Stomach (tissue), 9 donors: ENCODE data around the gene CDC42BPB. TPM values are rescaled to one million over a fixed set of nuclear protein-coding genes. Genes with fewer than 3 reads are reported as not detected.

Source experiments
- DNase-seq, 2 donors: peaks; one replicate each; pipeline versions ENCODE4 v3.0.0 to v3.0.0-alpha.2; 2013 to 2019
- H3K27ac ChIP-seq, 5 donors: fragments of 200-600 bp in 4 of 5; sonication (generic) in 4 of 5; one replicate each; pipeline ENCODE4 v1.5.1; 2013 to 2019; ENCODE audit warnings: mild to moderate bottlenecking in 1 of 5, moderate library complexity in 1 of 5
- H3K27me3 ChIP-seq, 3 donors: fragments of 200-600 bp; sonication (generic); one replicate each; pipeline ENCODE4 v1.5.1; 2017 to 2019; ENCODE audit warnings: mixed run types in 1 of 3
- H3K36me3 ChIP-seq, 4 donors: fragments of 200-600 bp; sonication (generic); 1 replicate in 3 of 4; 2 replicates in 1 of 4; pipeline ENCODE4 v1.5.1; 2016 to 2019
- H3K4me1 ChIP-seq, 4 donors: fragments of 200-600 bp; sonication (generic); one replicate each; pipeline ENCODE4 v1.5.1; 2016 to 2019
- H3K4me3 ChIP-seq, 4 donors: fragments of 200-600 bp; sonication (generic) in 3 of 4; one replicate each; pipeline ENCODE4 v1.5.1; 2016 to 2019; ENCODE audit warnings: mild to moderate bottlenecking in 1 of 4
- H3K9me3 ChIP-seq, 4 donors: fragments of 200-600 bp; sonication (generic); one replicate each; pipeline ENCODE4 v1.5.1; 2016 to 2019
- CTCF ChIP-seq, 7 experiments: fragments of 450-650 bp in 4 of 7; fragments of 200-600 bp in 3 of 7; sonication (generic) in 3 of 7; IDR thresholded peaks; one replicate each; pipeline ENCODE4 v1.5.1; 2016 to 2019; ENCODE audit warnings: antibody characterized with exemption in 7 of 7, control low read depth in 2 of 7, mild to moderate bottlenecking in 1 of 7
- EP300 ChIP-seq: sonication (generic); formaldehyde crosslinking; IDR thresholded peaks from one replicate; pipeline ENCODE4 v1.6.1; 2017; ENCODE audit warnings: antibody characterized with exemption
- POLR2A ChIP-seq, 4 donors: fragments of 450-650 bp; IDR thresholded peaks; one replicate each; pipeline ENCODE4 v1.6.1; 2016; ENCODE audit warnings: antibody characterized with exemption in 4 of 4, control low read depth in 2 of 4, mild to moderate bottlenecking in 1 of 4, moderate library complexity in 1 of 4
- POLR2AphosphoS5 ChIP-seq, 3 donors: sonication (generic); formaldehyde crosslinking; IDR thresholded peaks; one replicate each; pipeline ENCODE4 v1.6.1; 2016; ENCODE audit warnings: antibody characterized with exemption in 3 of 3
- WGBS, 5 donors: extraction: QIAGEN DNeasy Blood & Tissue Kit in 3 of 5; methylation state at CpG; one replicate each; pipeline versions ENCODE4 v1.1.5 to v1.1.7; 2013 to 2018; 5-methylcytosine and 5-hydroxymethylcytosine counted together
- intact Hi-C: fragments of 100-400 bp; cut with DNase I; formaldehyde crosslinking; loops from one replicate; pipeline ENCODE4 v1.15.1; 2023; ENCODE audit warnings: low total_unique reads
- polyA plus RNA-seq, 3 donors: library from polyadenylated mRNA; stranded (reverse); fragments of 200-250 nt; gene quantifications; one replicate each; pipeline ENCODE4 v1.2.3, GENCODE V29; 2013
- total RNA-seq, 5 donors: library from RNA; depleted of rRNA; stranded (reverse); fragments of >200 nt; gene quantifications; one replicate each; pipeline versions ENCODE4 v1.1.0 to v1.2.3, GENCODE V29; 2014 to 2016
- donor health status: healthy with polysubstance abuse.
- donor health status: Bipolar disorder and iron deficiency.
- donor health status: healthy.

CDC42BPB gene
- total and polyA plus RNA-seq, 8 donors, result 16.3 to 400 (median 127) TPM

GRCh38 chr14:103045371-103045869, 11.9 kb downstream of the CDC42BPB start:
- Histone ChIP-seq H3K27me3 (no peaks in the 10 kb centered on the region), H3K4me1 (peaks cover 17 to 57% (median 37%) of the 10 kb centered on the region in 4 donors), H3K9me3 (no peaks in the 10 kb centered on the region), H3K36me3 (peaks cover 0 to 28% (median 18%) of the 10 kb centered on the region in 4 donors), H3K27ac (peak overlapping the region in 1 of 5 donors; percentile 18), H3K4me3 (no peak overlapping the region)
- WGBS, 5 donors, result 13 to 31% (median 23%) methylated on average over 15 of the region's 15 CpGs
- intact Hi-C loops, result no loop called here
- DNase-seq, result peak in 1 of 2 donors; percentile 58
- no peak for TF ChIP-seq POLR2A (IDR thresholded peaks at IDR 0.05)
- TF ChIP-seq CTCF (IDR thresholded peaks at IDR 0.05), result no peak
- no peak for TF ChIP-seq EP300
- no peak for TF ChIP-seq POLR2AphosphoS5 (IDR thresholded peaks at IDR 0.05)

GRCh38 chr14:103043257-103044015, 13.9 kb downstream of the CDC42BPB start:
- WGBS, 5 donors, result 83 to 88% (median 88%) methylated on average over 8 of the region's 8 CpGs
- Histone ChIP-seq H3K27me3 (no peaks in the 10 kb centered on the region), H3K36me3 (peaks cover 0 to 28% (median 18%) of the 10 kb centered on the region in 4 donors), H3K27ac (no peak overlapping the region), H3K9me3 (no peaks in the 10 kb centered on the region), H3K4me3 (no peak overlapping the region), H3K4me1 (peaks cover 17 to 46% (median 28%) of the 10 kb centered on the region in 4 donors)
- no peak for DNase-seq
- TF ChIP-seq CTCF (IDR thresholded peaks at IDR 0.05), result no peak
- TF ChIP-seq EP300, result no peak
- no peak for TF ChIP-seq POLR2AphosphoS5 (IDR thresholded peaks at IDR 0.05)
- TF ChIP-seq POLR2A (IDR thresholded peaks at IDR 0.05), result no peak
- intact Hi-C loops, result no loop called here

- Histone ChIP-seq H3K9me3 (no peaks in the 10 kb centered on the region), H3K36me3 (peaks cover 0 to 22% (median 18%) of the 10 kb centered on the region in 4 donors), H3K27ac (no peak overlapping the region), H3K27me3 (no peaks in the 10 kb centered on the region), H3K4me1 (peaks cover 13 to 31% (median 22%) of the 10 kb centered on the region in 4 donors), H3K4me3 (no peak overlapping the region)
- TF ChIP-seq CTCF (IDR thresholded peaks at IDR 0.05) (no peak), POLR2A (IDR thresholded peaks at IDR 0.05) (no peak), EP300 (no peak), POLR2AphosphoS5 (IDR thresholded peaks at IDR 0.05) (no peak)
- DNase-seq, result no peak
- intact Hi-C loops, result no loop called here
- 92 to 98% (median 97%) methylated on average over 10 to 20 of the region's 20 CpGs for WGBS, 5 donors
These were observed 15.9 kb downstream of the CDC42BPB start for GRCh38 chr14:103041464-103041863.

GRCh38 chr14:103033681-103034096, 23.7 kb downstream of the CDC42BPB start:
- Histone ChIP-seq H3K4me1 (peaks cover 4 to 34% (median 23%) of the 10 kb centered on the region in 4 donors), H3K27ac (peak overlapping the region in 1 of 5 donors; percentile 9)
- no peak for DNase-seq

More at GRCh38 chr14:103033681-103034096, 23.7 kb downstream of the CDC42BPB start:
- WGBS, 5 donors, result 24 to 48% (median 37%) methylated on average over 6 of the region's 6 CpGs
- Histone ChIP-seq H3K9me3 (no peaks in the 10 kb centered on the region), H3K4me3 (no peak overlapping the region), H3K36me3 (no peaks in the 10 kb centered on the region), H3K27me3 (no peaks in the 10 kb centered on the region)
- TF ChIP-seq EP300 (no peak), CTCF (IDR thresholded peaks at IDR 0.05) (no peak), POLR2A (IDR thresholded peaks at IDR 0.05) (no peak), POLR2AphosphoS5 (IDR thresholded peaks at IDR 0.05) (no peak)
- intact Hi-C loops, result no loop called here
